H1 (cell line): ENCODE results near the gene MRE11. TPM values are rescaled to one million over a fixed set of nuclear protein-coding genes. Genes with fewer than 3 reads are reported as not detected.

Experiments used
- SIX5 ChIP-seq: IDR thresholded peaks from 2 replicates; pipeline ENCODE4 v1.6.1; 2011; ENCODE audit warnings: mild to moderate bottlenecking, low read depth, low read length
- polyA plus RNA-seq, 7 experiments: library from polyadenylated mRNA; depleted of rRNA in 3 of 7; stranded (reverse) in 5 of 7; unstranded in 2 of 7; fragments of >200 nt in 5 of 7; fragments of 200-250 nt in 2 of 7; gene quantifications; 1 replicate in 5 of 7; 2 replicates in 1 of 7; 4 replicates in 1 of 7; pipeline versions ENCODE4 v1.2.1 to v1.2.3, GENCODE V29; 2011 to 2013; ENCODE audit warnings: missing spikeins in 2 of 7, mixed read lengths in 2 of 7
- total RNA-seq: library from RNA; stranded (reverse); fragmentation: NEBNext Ultra II Directional; extraction: Animal tissue kit (Norgen Biotek cat#: 25700); gene quantifications from 2 replicates; pipeline ENCODE4 v1.2.1, GENCODE V29; 2021

The MRE11 gene
- total and polyA plus RNA-seq, 2 of the 8 experiments (the other 6 are each of a cell fraction or from before 2014, with no cell fraction given): 7.2 to 43.4 TPM

- TF ChIP-seq SIX5: no peak
Observed at GRCh38 chr11:94536386-94536785, 42.7 kb upstream of the MRE11 start (continued).
